Stomach (tissue), 4 donors: ENCODE data around the gene SPINK1.

Source experiments
- CTCF ChIP-seq, 7 experiments: fragments of 450-650 bp in 4 of 7; fragments of 200-600 bp in 3 of 7; sonication (generic) in 3 of 7; IDR thresholded peaks; one replicate each; pipeline ENCODE4 v1.5.1; 2016 to 2019; ENCODE audit warnings: antibody characterized with exemption in 7 of 7, control low read depth in 2 of 7, mild to moderate bottlenecking in 1 of 7
- EP300 ChIP-seq: sonication (generic); formaldehyde crosslinking; IDR thresholded peaks from one replicate; pipeline ENCODE4 v1.6.1; 2017; ENCODE audit warnings: antibody characterized with exemption
- POLR2A ChIP-seq, 4 donors: fragments of 450-650 bp; IDR thresholded peaks; one replicate each; pipeline ENCODE4 v1.6.1; 2016; ENCODE audit warnings: antibody characterized with exemption in 4 of 4, control low read depth in 2 of 4, mild to moderate bottlenecking in 1 of 4, moderate library complexity in 1 of 4
- POLR2AphosphoS5 ChIP-seq, 3 donors: sonication (generic); formaldehyde crosslinking; IDR thresholded peaks; one replicate each; pipeline ENCODE4 v1.6.1; 2016; ENCODE audit warnings: antibody characterized with exemption in 3 of 3

- TF ChIP-seq EP300, result no peak
- no peak for TF ChIP-seq CTCF (IDR thresholded peaks at IDR 0.05)
- TF ChIP-seq POLR2AphosphoS5 (IDR thresholded peaks at IDR 0.05), result no peak
- no peak for TF ChIP-seq POLR2A (IDR thresholded peaks at IDR 0.05)
Observed at GRCh38 chr5:147776989-147777388, 54.5 kb downstream of the SPINK1 start.
